Measurements from ENCODE around the gene SEL1L. TPM values are rescaled to one million over a fixed set of nuclear protein-coding genes. Genes with fewer than 3 reads are reported as not detected.

Gene SEL1L
- total RNA-seq, result 80.4 TPM
- polyA plus RNA-seq, result 35.3 TPM

- H3K4me1 ChIP-seq (ENCODE audit: insufficient read depth), result peaks cover 3% of the 10 kb centered on the region
- H3K36me3 ChIP-seq (ENCODE audit: insufficient read depth), result no peaks in the 10 kb centered on the region
- H3K27ac ChIP-seq (ENCODE audit: low read depth), result peak within 1 kb of the TSS; percentile 52
- WGBS, result under 1% methylated on average over 50 of the region's 50 CpGs
- peak within 1 kb of the TSS; percentile 98 for H3K4me3 ChIP-seq (ENCODE audit: low read depth, low read length)
- DNase-seq (ENCODE audit: extremely low spot score), result peak; percentile 100
These were observed at the start of gene SEL1L for GRCh38 chr14:81533536-81534343. Gene SEL1L (minus strand): TSS chr14:81533853. CDS start chr14:81533744, 109 bp downstream.

- H3K4me1 ChIP-seq (ENCODE audit: insufficient read depth), result no peaks in the 10 kb centered on the region
- no peaks in the 10 kb centered on the region for H3K36me3 ChIP-seq (ENCODE audit: insufficient read depth)
- H3K4me3 ChIP-seq (ENCODE audit: low read depth, low read length), result no peak overlapping the region
- H3K27ac ChIP-seq (ENCODE audit: low read depth), result no peak overlapping the region
- no peak for DNase-seq (ENCODE audit: extremely low spot score)
- WGBS, result 72% methylated on average over 3 of the region's 3 CpGs
These were observed 48.8 kb upstream of the SEL1L start for GRCh38 chr14:81582420-81582819.

GRCh38 chr14:81579115-81579514 is 45.5 kb upstream of the SEL1L start:
- no peak overlapping the region for H3K27ac ChIP-seq (ENCODE audit: low read depth)
- WGBS, result 89% methylated on average over 2 of the region's 2 CpGs
- H3K4me1 ChIP-seq (ENCODE audit: insufficient read depth), result no peaks in the 10 kb centered on the region
- DNase-seq (ENCODE audit: extremely low spot score), result no peak
- no peaks in the 10 kb centered on the region for H3K36me3 ChIP-seq (ENCODE audit: insufficient read depth)
- H3K4me3 ChIP-seq (ENCODE audit: low read depth, low read length), result no peak overlapping the region

GRCh38 chr14:81571437-81571836 is 37.8 kb upstream of the SEL1L start:
- no peak overlapping the region for H3K4me3 ChIP-seq (ENCODE audit: low read depth, low read length)
- DNase-seq (ENCODE audit: extremely low spot score), result no peak
- no peaks in the 10 kb centered on the region for H3K36me3 ChIP-seq (ENCODE audit: insufficient read depth)
- H3K27ac ChIP-seq (ENCODE audit: low read depth), result no peak overlapping the region
- no peaks in the 10 kb centered on the region for H3K4me1 ChIP-seq (ENCODE audit: insufficient read depth)
- whole genome bisulfite sequencing, result 85% methylated on average over 5 of the region's 5 CpGs

- Histone ChIP-seq H3K4me1 (ENCODE audit: insufficient read depth) (no peaks in the 10 kb centered on the region), H3K27ac (ENCODE audit: low read depth) (no peak overlapping the region), H3K36me3 (ENCODE audit: insufficient read depth) (no peaks in the 10 kb centered on the region), H3K4me3 (ENCODE audit: low read depth, low read length) (no peak overlapping the region)
- no peak for DNase-seq (ENCODE audit: extremely low spot score)
- WGBS, result 55% methylated on average over 6 of the region's 6 CpGs
These were observed 33.6 kb upstream of the SEL1L start for GRCh38 chr14:81567302-81567701.

- WGBS, result 39% methylated on average over 7 of the region's 7 CpGs
- no peaks in the 10 kb centered on the region for H3K4me1 ChIP-seq (ENCODE audit: insufficient read depth)
- H3K27ac ChIP-seq (ENCODE audit: low read depth), result no peak overlapping the region
- peak; percentile 7 for DNase-seq (ENCODE audit: extremely low spot score)
- H3K4me3 ChIP-seq (ENCODE audit: low read depth, low read length), result no peak overlapping the region
- no peaks in the 10 kb centered on the region for H3K36me3 ChIP-seq (ENCODE audit: insufficient read depth)
These were observed 32.0 kb upstream of the SEL1L start for GRCh38 chr14:81565441-81566290.

GRCh38 chr14:81562818-81563217 is 29.2 kb upstream of the SEL1L start:
- Histone ChIP-seq H3K36me3 (ENCODE audit: insufficient read depth) (no peaks in the 10 kb centered on the region), H3K27ac (ENCODE audit: low read depth) (no peak overlapping the region), H3K4me3 (ENCODE audit: low read depth, low read length) (no peak overlapping the region), H3K4me1 (ENCODE audit: insufficient read depth) (no peaks in the 10 kb centered on the region)
- WGBS, result 69% methylated on average over 2 of the region's 2 CpGs
- DNase-seq (ENCODE audit: extremely low spot score), result no peak

- 59% methylated on average over 10 of the region's 10 CpGs for WGBS
These were observed 27.6 kb upstream of the SEL1L start for GRCh38 chr14:81561084-81561775.

GRCh38 chr14:81559385-81559784 is 25.7 kb upstream of the SEL1L start:
- no peak for DNase-seq (ENCODE audit: extremely low spot score)
- Histone ChIP-seq H3K27ac (ENCODE audit: low read depth) (no peak overlapping the region), H3K36me3 (ENCODE audit: insufficient read depth) (no peaks in the 10 kb centered on the region), H3K4me3 (ENCODE audit: low read depth, low read length) (no peak overlapping the region), H3K4me1 (ENCODE audit: insufficient read depth) (no peaks in the 10 kb centered on the region)
- 62% methylated on average over 3 of the region's 3 CpGs for WGBS

More at GRCh38 chr14:81561084-81561775, 27.6 kb upstream of the SEL1L start:
- DNase-seq (ENCODE audit: extremely low spot score), result peak; percentile 20
- no peaks in the 10 kb centered on the region for H3K36me3 ChIP-seq (ENCODE audit: insufficient read depth)
- H3K4me3 ChIP-seq (ENCODE audit: low read depth, low read length), result no peak overlapping the region
- no peaks in the 10 kb centered on the region for H3K4me1 ChIP-seq (ENCODE audit: insufficient read depth)
- no peak overlapping the region for H3K27ac ChIP-seq (ENCODE audit: low read depth)

- DNase-seq (ENCODE audit: extremely low spot score), result no peak
- H3K4me1 ChIP-seq (ENCODE audit: insufficient read depth), result no peaks in the 10 kb centered on the region
- no peaks in the 10 kb centered on the region for H3K36me3 ChIP-seq (ENCODE audit: insufficient read depth)
- no peak overlapping the region for H3K27ac ChIP-seq (ENCODE audit: low read depth)
- 46% methylated on average over 1 of the region's 1 CpG for WGBS
- H3K4me3 ChIP-seq (ENCODE audit: low read depth, low read length), result no peak overlapping the region
These were observed 23.5 kb upstream of the SEL1L start for GRCh38 chr14:81557146-81557545.

GRCh38 chr14:81555684-81556083 is 22.0 kb upstream of the SEL1L start:
- Histone ChIP-seq H3K4me3 (ENCODE audit: low read depth, low read length) (no peak overlapping the region), H3K36me3 (ENCODE audit: insufficient read depth) (no peaks in the 10 kb centered on the region), H3K27ac (ENCODE audit: low read depth) (no peak overlapping the region), H3K4me1 (ENCODE audit: insufficient read depth) (no peaks in the 10 kb centered on the region)
- 69% methylated on average over 2 of the region's 2 CpGs for WGBS
- no peak for DNase-seq (ENCODE audit: extremely low spot score)

GRCh38 chr14:81555051-81555450 is 21.4 kb upstream of the SEL1L start:
- H3K4me1 ChIP-seq (ENCODE audit: insufficient read depth), result no peaks in the 10 kb centered on the region
- 73% methylated on average over 4 of the region's 4 CpGs for WGBS
- H3K36me3 ChIP-seq (ENCODE audit: insufficient read depth), result no peaks in the 10 kb centered on the region
- no peak for DNase-seq (ENCODE audit: extremely low spot score)
- H3K27ac ChIP-seq (ENCODE audit: low read depth), result no peak overlapping the region
- no peak overlapping the region for H3K4me3 ChIP-seq (ENCODE audit: low read depth, low read length)

- Histone ChIP-seq H3K27ac (ENCODE audit: low read depth) (no peak overlapping the region), H3K36me3 (ENCODE audit: insufficient read depth) (no peaks in the 10 kb centered on the region), H3K4me3 (ENCODE audit: low read depth, low read length) (no peak overlapping the region), H3K4me1 (ENCODE audit: insufficient read depth) (no peaks in the 10 kb centered on the region)
- no peak for DNase-seq (ENCODE audit: extremely low spot score)
- WGBS, result 89% methylated on average over 3 of the region's 3 CpGs
These were observed 17.8 kb upstream of the SEL1L start for GRCh38 chr14:81551471-81551870.
